Measurements from ENCODE around the gene GMDS. TPM values are rescaled to one million over a fixed set of nuclear protein-coding genes. Genes with fewer than 3 reads are reported as not detected.

GMDS gene
- total and polyA plus RNA-seq, 2 donors (not counting 3 experiments of a cell fraction or from before 2014, with no cell fraction given) = 9.8 to 23.5 TPM

DNA sequence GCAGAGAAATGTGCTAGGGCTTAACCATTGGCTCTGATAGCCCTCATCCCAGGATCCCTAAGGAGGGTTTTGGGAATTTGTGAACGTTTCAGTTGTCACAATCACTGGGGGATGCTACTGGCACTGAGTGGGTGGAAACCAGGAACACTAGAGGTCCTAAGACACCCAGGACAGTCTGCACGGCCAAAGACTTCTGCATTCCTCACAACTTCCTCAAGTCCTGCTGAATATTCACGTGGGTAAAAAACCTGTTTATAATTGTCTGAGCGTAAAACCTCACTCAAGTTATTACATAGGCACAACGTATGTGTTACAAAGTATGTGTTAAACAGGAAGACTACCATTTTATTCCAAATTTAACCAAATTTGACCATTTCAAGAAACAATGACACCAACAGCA, 52.4 kb downstream of the GMDS start:
- no peaks in the 10 kb centered on the region for H3K9me3 ChIP-seq (replicated peaks; ENCODE audit: control insufficient read depth, insufficient read depth, low read length)
- dilution Hi-C loops (cut with MboI; ENCODE audit: extremely low pct_ligation_motif_present, low sequenced_read_pairs) = no loop called here
- intact Hi-C loops (cut with micrococcal nuclease) = no loop called here
- no peak overlapping the region for H2AFZ ChIP-seq (ENCODE audit: low read depth, low read length)
- POLR2A ChIA-PET = no interaction called here
- H3K9me1 ChIP-seq (replicated peaks; ENCODE audit: control insufficient read depth, extremely low read depth, insufficient read depth, low read length) = no peaks in the 10 kb centered on the region
- no peaks in the 10 kb centered on the region for H4K20me1 ChIP-seq (replicated peaks; ENCODE audit: control insufficient read depth, extremely low read depth, insufficient read depth, low read length)
- FAIRE-seq = no peak
- no peaks in the 10 kb centered on the region for H3K79me2 ChIP-seq (ENCODE audit: control insufficient read depth, insufficient read depth, low read length)
- TF ChIP-seq GATA2 (IDR thresholded peaks at IDR 0.05; ENCODE audit: insufficient read depth, insufficient read length, low read depth, low read length) (no peak), MAX (IDR thresholded peaks at IDR 0.05; ENCODE audit: insufficient read depth, insufficient read length) (no peak), MYC (IDR thresholded peaks at IDR 0.05; ENCODE audit: low read depth, low read length) (no peak), POLR2AphosphoS5 (IDR thresholded peaks at IDR 0.05; ENCODE audit: insufficient read depth, low read depth, low read length) (no peak), EZH2 (IDR thresholded peaks at IDR 0.05; ENCODE audit: borderline replicate concordance, low read depth, low read length, severe bottlenecking) (no peak), FOS (IDR thresholded peaks at IDR 0.05; ENCODE audit: borderline replicate concordance, insufficient read depth, low read length) (no peak), JUN (IDR thresholded peaks at IDR 0.05; ENCODE audit: borderline replicate concordance, insufficient read depth, insufficient read length, low read depth) (no peak), CTCF (IDR thresholded peaks at IDR 0.05; ENCODE audit: extremely low read depth in 1 of 2, insufficient read depth in 1 of 2, low read depth in 1 of 2, low read length in 2 of 2) (no peak), POLR2A (IDR thresholded peaks at IDR 0.05; ENCODE audit: low read depth, low read length) (no peak)
- peaks cover 18% of the 10 kb centered on the region for H3K4me1 ChIP-seq (ENCODE audit: control insufficient read depth, extremely low read depth, insufficient read depth, low read length)
- H3K36me3 ChIP-seq (ENCODE audit: control insufficient read depth in 2 of 2, extremely low read depth in 1 of 2, insufficient read depth in 2 of 2, low read length in 2 of 2) = no peaks in the 10 kb centered on the region
- no peaks in the 10 kb centered on the region for H3K27me3 ChIP-seq (ENCODE audit: control insufficient read depth in 2 of 2, insufficient read depth in 2 of 2, low read length in 2 of 2)
- no peak overlapping the region for H3K4me3 ChIP-seq (replicated peaks in 1 of 3; ENCODE audit: insufficient read depth in 1 of 3, low read depth in 1 of 3, low read length in 3 of 3)
- BruUV-seq (replicated peaks) = no TSS peak
- CTCF ChIA-PET = interaction anchor here (1.0 to 2.1 kb wide), 2 partner anchors 10 to 16 kb away, joined by 4 to 5 read pairs; no protein-coding TSS in a partner anchor
- H3K4me2 ChIP-seq (ENCODE audit: insufficient read depth, low read length) = no peak overlapping the region
- no peak for DNase-seq (ENCODE audit: low read depth, low spot score)
- H3K27ac ChIP-seq (ENCODE audit: insufficient read depth, low read depth, low read length) = no peak overlapping the region
- H3K9ac ChIP-seq (replicated peaks; ENCODE audit: extremely low read depth, insufficient read depth, low read length) = no peak overlapping the region

Data from endothelial cell of umbilical vein (primary cell).